ENCODE results near the gene C11orf97. TPM values are rescaled to one million over a fixed set of nuclear protein-coding genes. Genes with fewer than 3 reads are reported as not detected.

The C11orf97 gene
- total and polyA plus RNA-seq, 2 of the 13 experiments (the other 11 are each of a cell fraction or from before 2014, with no cell fraction given): 0.35 TPM; not detected in 1

GRCh38 chr11:94493281-94494125, 18.8 kb upstream of the C11orf97 start, which contains the start of the genes ANKRD49 and MRE11 (continued):
- TF ChIP-seq, protein P1, sequence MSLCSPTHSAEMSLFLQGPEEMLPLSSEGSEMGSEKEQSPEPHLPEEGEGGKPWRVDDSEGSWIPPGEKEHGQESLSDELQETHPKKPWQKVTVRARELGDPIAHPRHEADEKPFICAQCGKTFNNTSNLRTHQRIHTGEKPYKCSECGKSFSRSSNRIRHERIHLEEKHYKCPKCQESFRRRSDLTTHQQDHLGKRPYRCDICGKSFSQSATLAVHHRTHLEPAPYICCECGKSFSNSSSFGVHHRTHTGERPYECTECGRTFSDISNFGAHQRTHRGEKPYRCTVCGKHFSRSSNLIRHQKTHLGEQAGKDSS (CRISPR knock-in tag; IDR thresholded peaks at IDR 0.05; ENCODE audit: borderline replicate concordance, low read depth): no peak
- no peak for TF ChIP-seq FOXA1 (IDR thresholded peaks at IDR 0.05)
- TF ChIP-seq FOXA1 (CRISPR knock-in tag; IDR thresholded peaks at IDR 0.05): no peak
- TF ChIP-seq TRIM22 (IDR thresholded peaks at IDR 0.05): no peak
- TF ChIP-seq ZNF552 (CRISPR knock-in tag; IDR thresholded peaks at IDR 0.05; ENCODE audit: borderline replicate concordance): no peak
- TF ChIP-seq THAP9 (CRISPR knock-in tag; IDR thresholded peaks at IDR 0.05; ENCODE audit: borderline replicate concordance): peak; percentile 74; the same call in 1 of the 2 replicates
- no peak for TF ChIP-seq BHLHE40 (IDR thresholded peaks at IDR 0.05; ENCODE audit: low read length)
- no peak for TF ChIP-seq ZMAT5 (CRISPR knock-in tag; IDR thresholded peaks at IDR 0.05; ENCODE audit: borderline replicate concordance, low read depth)
- TF ChIP-seq, protein P2, sequence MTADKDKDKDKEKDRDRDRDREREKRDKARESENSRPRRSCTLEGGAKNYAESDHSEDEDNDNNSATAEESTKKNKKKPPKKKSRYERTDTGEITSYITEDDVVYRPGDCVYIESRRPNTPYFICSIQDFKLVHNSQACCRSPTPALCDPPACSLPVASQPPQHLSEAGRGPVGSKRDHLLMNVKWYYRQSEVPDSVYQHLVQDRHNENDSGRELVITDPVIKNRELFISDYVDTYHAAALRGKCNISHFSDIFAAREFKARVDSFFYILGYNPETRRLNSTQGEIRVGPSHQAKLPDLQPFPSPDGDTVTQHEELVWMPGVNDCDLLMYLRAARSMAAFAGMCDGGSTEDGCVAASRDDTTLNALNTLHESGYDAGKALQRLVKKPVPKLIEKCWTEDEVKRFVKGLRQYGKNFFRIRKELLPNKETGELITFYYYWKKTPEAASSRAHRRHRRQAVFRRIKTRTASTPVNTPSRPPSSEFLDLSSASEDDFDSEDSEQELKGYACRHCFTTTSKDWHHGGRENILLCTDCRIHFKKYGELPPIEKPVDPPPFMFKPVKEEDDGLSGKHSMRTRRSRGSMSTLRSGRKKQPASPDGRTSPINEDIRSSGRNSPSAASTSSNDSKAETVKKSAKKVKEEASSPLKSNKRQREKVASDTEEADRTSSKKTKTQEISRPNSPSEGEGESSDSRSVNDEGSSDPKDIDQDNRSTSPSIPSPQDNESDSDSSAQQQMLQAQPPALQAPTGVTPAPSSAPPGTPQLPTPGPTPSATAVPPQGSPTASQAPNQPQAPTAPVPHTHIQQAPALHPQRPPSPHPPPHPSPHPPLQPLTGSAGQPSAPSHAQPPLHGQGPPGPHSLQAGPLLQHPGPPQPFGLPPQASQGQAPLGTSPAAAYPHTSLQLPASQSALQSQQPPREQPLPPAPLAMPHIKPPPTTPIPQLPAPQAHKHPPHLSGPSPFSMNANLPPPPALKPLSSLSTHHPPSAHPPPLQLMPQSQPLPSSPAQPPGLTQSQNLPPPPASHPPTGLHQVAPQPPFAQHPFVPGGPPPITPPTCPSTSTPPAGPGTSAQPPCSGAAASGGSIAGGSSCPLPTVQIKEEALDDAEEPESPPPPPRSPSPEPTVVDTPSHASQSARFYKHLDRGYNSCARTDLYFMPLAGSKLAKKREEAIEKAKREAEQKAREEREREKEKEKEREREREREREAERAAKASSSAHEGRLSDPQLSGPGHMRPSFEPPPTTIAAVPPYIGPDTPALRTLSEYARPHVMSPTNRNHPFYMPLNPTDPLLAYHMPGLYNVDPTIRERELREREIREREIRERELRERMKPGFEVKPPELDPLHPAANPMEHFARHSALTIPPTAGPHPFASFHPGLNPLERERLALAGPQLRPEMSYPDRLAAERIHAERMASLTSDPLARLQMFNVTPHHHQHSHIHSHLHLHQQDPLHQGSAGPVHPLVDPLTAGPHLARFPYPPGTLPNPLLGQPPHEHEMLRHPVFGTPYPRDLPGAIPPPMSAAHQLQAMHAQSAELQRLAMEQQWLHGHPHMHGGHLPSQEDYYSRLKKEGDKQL (CRISPR knock-in tag; IDR thresholded peaks at IDR 0.05; ENCODE audit: low read depth): no peak
- TF ChIP-seq, protein P3, sequence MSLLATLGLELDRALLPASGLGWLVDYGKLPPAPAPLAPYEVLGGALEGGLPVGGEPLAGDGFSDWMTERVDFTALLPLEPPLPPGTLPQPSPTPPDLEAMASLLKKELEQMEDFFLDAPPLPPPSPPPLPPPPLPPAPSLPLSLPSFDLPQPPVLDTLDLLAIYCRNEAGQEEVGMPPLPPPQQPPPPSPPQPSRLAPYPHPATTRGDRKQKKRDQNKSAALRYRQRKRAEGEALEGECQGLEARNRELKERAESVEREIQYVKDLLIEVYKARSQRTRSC (CRISPR knock-in tag; IDR thresholded peaks at IDR 0.05; ENCODE audit: low read depth): no peak
- TF ChIP-seq, protein P4, sequence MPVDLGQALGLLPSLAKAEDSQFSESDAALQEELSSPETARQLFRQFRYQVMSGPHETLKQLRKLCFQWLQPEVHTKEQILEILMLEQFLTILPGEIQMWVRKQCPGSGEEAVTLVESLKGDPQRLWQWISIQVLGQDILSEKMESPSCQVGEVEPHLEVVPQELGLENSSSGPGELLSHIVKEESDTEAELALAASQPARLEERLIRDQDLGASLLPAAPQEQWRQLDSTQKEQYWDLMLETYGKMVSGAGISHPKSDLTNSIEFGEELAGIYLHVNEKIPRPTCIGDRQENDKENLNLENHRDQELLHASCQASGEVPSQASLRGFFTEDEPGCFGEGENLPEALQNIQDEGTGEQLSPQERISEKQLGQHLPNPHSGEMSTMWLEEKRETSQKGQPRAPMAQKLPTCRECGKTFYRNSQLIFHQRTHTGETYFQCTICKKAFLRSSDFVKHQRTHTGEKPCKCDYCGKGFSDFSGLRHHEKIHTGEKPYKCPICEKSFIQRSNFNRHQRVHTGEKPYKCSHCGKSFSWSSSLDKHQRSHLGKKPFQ (CRISPR knock-in tag; IDR thresholded peaks at IDR 0.05; ENCODE audit: insufficient replicate concordance): peak; percentile 8
- no peak for TF ChIP-seq NFE2 (CRISPR knock-in tag; IDR thresholded peaks at IDR 0.05)
- TF ChIP-seq POGZ (CRISPR knock-in tag; IDR thresholded peaks at IDR 0.05): peak; percentile 95
- peak; percentile 68 for TF ChIP-seq KDM5B (CRISPR knock-in tag; IDR thresholded peaks at IDR 0.05; ENCODE audit: borderline replicate concordance)

All from HepG2 (cell line).